Uterus (tissue), 2 donors: ENCODE results near the gene PRX.

Experiments used
- CTCF ChIP-seq, 4 experiments: fragments of 200-600 bp in 2 of 4; fragments of 450-650 bp in 2 of 4; sonication (generic) in 2 of 4; IDR thresholded peaks; one replicate each; pipeline ENCODE4 v1.5.1; 2016 to 2019; ENCODE audit warnings: antibody characterized with exemption in 4 of 4, mild to moderate bottlenecking in 2 of 4, moderate library complexity in 1 of 4
- POLR2A ChIP-seq, 2 donors: fragments of 450-650 bp; IDR thresholded peaks; one replicate each; pipeline ENCODE4 v1.6.1; 2016; ENCODE audit warnings: antibody characterized with exemption in 2 of 2, mild to moderate bottlenecking in 1 of 2, moderate library complexity in 1 of 2

GRCh38 chr19:40392894-40393517 lies 20.2 kb downstream of the PRX start:
- TF ChIP-seq POLR2A (IDR thresholded peaks at IDR 0.05) (no peak), CTCF (IDR thresholded peaks at IDR 0.05) (no peak)
